GM21737 (cell line): ENCODE measurements around the gene PLAGL2.
"Not testable (repeated sequence)": the region's sequence is repeated elsewhere in the genome, so short reads cannot be mapped to it uniquely, and the experiment has no call there.

Experiments used
- ATAC-seq: cut with Tn5 transposase; IDR thresholded peaks from one replicate; pipeline ENCODE4 v1.9.1; 2021; ENCODE audit warnings: mild to moderate bottlenecking, moderate library complexity; ENCODE audit not compliant: unreplicated experiment

Gene PLAGL2

GRCh38 chr20:32204205-32205109 lies 3.1 kb downstream of the PLAGL2 start:
- no peak for ATAC-seq

- ATAC-seq, result no peak
These were observed 4.0 kb downstream of the PLAGL2 start for GRCh38 chr20:32203356-32204204.

- no peak for ATAC-seq
These were observed 5.6 kb downstream of the PLAGL2 start for GRCh38 chr20:32201977-32202363.

DNA sequence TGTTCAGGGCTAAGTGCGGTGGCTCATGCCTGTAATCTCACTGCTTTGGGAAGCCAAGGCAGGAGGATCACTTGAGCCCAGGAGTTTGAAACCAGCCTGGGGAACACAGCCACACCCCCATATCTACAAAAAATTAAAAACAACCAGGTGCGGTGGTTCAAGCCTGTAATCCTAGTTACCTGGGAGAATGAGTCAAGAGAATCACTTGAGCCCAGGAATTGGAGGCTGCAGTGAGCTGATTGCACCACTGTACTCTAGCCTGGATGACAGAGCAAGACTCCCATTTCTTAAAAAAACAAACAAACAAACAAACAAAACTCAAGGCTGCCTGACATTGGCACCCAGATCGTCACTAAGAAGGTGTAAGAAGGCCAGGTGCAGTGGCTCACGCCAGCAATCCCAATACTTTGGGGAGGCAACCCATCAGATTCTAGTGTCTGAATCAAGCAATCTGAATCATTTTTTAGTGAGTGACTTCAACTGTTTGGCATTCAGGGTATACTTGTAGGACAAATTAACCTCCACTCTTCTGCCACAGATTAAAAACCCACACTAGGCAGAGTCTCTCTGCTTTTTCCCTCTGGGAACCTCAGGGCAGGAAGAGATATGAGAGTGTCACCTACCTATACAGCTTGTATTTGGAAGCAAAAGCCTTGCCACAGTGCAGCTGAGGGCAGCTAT lies 6.1 kb downstream of the PLAGL2 start:
- no peak for ATAC-seq

DNA sequence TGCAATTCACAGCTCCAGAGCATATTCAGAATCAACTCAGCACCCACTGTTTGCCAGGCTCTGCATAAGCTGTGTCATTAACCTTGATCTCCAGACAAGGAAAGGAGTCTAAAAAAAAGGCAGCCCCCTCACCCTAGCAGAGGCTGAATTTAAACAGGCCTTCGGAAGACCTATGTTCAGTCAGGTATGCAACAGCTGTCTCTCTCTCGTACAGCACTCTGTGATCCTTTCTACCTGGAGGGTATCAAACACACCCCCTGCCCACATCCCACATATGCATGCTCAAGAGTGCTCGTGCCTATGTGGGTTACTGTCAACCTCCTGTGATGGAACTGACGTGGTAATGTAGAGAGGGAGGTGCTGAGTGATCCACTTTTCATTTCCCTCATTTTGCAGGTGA lies 8.5 kb downstream of the PLAGL2 start:
- no peak for ATAC-seq

GRCh38 chr20:32197136-32197535 lies 10.4 kb downstream of the PLAGL2 start:
- not testable (repeated sequence) for ATAC-seq

DNA sequence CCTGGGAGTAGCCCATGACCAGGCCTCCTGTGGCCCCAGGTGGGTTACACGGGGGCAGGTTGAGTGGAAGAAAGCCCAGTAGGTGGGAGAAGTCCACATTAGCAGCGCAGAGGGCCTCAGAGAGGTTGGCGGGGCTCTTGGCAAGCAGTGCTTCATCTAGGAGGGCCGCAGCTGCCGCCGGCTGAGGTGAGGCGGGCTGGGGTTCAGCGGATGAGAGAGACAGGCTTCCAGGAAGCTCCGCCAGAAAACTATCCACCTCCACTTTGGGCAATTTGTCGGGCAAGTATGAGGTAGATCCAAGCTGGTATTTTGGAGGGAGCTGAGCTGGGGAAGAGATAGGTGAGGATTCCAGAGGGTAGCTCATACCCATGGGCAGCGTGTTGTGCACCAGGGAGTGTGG lies 10.9 kb downstream of the PLAGL2 start:
- not testable (repeated sequence) for ATAC-seq

DNA sequence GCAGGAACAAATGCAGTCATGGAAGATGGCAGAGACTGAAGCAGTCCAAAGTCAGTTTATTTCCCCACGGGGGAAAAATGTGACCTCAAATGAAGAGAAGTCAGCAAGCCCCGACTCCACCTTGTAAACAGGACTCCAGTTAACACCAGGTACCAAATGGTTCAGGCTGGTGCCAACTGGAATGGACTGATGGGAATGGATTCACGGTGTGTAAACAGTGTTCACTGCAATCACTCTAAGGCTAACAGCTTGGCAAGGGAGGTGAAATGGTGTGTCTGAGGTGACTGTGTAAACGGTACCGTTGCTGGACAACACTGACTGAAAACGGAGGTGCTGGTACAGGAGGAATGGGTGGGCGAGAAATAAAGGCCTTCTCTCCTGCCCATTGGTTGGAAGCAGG lies 12.0 kb downstream of the PLAGL2 start:
- ATAC-seq, result no peak

- ATAC-seq, result no peak
These were observed 13.5 kb downstream of the PLAGL2 start for GRCh38 chr20:32193996-32194395.

- ATAC-seq, result not testable (repeated sequence)
These were observed 14.2 kb downstream of the PLAGL2 start for GRCh38 chr20:32193336-32193735.

GRCh38 chr20:32192698-32193097 lies 14.8 kb downstream of the PLAGL2 start:
- no peak for ATAC-seq

- ATAC-seq, result no peak
These were observed 15.7 kb downstream of the PLAGL2 start for GRCh38 chr20:32191873-32192272.

DNA sequence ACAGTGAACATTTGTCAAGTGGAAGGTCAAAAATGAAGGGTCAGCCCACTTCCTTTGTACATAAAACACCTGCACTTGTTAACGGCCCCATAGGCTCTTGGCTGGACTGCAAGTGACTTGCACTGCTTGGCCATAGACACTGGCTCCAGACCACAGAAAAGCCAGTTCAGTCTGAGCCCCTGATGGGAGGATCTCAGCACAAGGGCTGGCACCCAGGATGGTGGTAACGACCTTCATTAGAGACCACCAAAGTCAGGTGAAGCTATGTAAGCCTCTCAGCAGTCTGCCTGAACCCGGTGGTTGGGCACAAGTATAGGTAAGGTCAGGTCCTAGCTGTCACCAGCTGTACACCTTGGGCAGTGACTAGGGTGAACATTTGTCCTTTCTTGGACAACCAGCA lies 16.1 kb downstream of the PLAGL2 start:
- no peak for ATAC-seq

- ATAC-seq, result no peak
These were observed 16.7 kb downstream of the PLAGL2 start for GRCh38 chr20:32190616-32191415.

- no peak for ATAC-seq
These were observed 17.6 kb downstream of the PLAGL2 start for GRCh38 chr20:32189691-32190615.

DNA sequence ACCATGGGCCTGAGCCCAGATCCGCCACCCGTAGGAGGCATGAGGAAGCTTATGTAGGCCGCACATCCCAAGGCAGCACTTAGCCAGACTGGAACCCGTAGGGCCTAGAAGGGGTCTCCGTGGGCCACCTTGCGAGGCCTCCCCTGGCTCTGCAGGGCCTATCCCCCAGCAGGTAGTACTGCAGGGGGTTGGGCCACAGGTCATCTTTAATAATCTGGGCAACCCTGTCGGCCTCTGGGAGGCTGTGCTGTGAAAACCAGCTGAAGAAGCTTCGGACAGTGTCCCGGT lies 18.5 kb downstream of the PLAGL2 start:
- ATAC-seq, result no peak

GRCh38 chr20:32188376-32189122 lies 19.0 kb downstream of the PLAGL2 start:
- ATAC-seq, result no peak

GRCh38 chr20:32186506-32186905 lies 21.0 kb downstream of the PLAGL2 start:
- ATAC-seq, result no peak
